Measurements from ENCODE around the gene DBX1.

- no peak for TF ChIP-seq POLR2A (IDR thresholded peaks at IDR 0.05; ENCODE audit: extremely low read depth, insufficient read length)
- TF ChIP-seq CTCF (IDR thresholded peaks at IDR 0.05; ENCODE audit: low read depth, low read length), result peak; percentile 72
- TF ChIP-seq MAX (IDR thresholded peaks at IDR 0.05; ENCODE audit: low read depth, low read length), result no peak
- no peak for TF ChIP-seq MYC (IDR thresholded peaks at IDR 0.05; ENCODE audit: low read depth, low read length)
Observed at GRCh38 chr11:20127671-20128527, 32.4 kb downstream of the DBX1 start.

Measured in NB4 (cell line).